ENCODE measurements around the gene ENDOV. TPM values are rescaled to one million over a fixed set of nuclear protein-coding genes. Genes with fewer than 3 reads are reported as not detected.

ENDOV gene
- total RNA-seq, 1 experiment from 2014 or later, result 28.0 TPM

GRCh38 chr17:80428796-80429195 is 13.8 kb downstream of the ENDOV start:
- POLR2A ChIA-PET, result interaction anchor here (1.0 kb wide), 1 partner anchor 549 kb away, joined by 3 read pairs; no protein-coding TSS in a partner anchor
- Mint-ChIP-seq H3K4me1 (ENCODE audit: insufficient read depth, unreplicated experiment) (no peaks in the 10 kb centered on the region), H3K27me3 (ENCODE audit: insufficient read depth, unreplicated experiment) (no peaks in the 10 kb centered on the region), H3K27ac (ENCODE audit: low read depth, unreplicated experiment) (no peak overlapping the region), H3K4me3 (ENCODE audit: unreplicated experiment) (no peak overlapping the region), H3K9me3 (ENCODE audit: unreplicated experiment) (no peaks in the 10 kb centered on the region), H3K36me3 (ENCODE audit: insufficient read depth, unreplicated experiment) (no peaks in the 10 kb centered on the region)
- CTCF ChIA-PET, result no interaction called here
- no peak for DNase-seq (ENCODE audit: unreplicated experiment)
- BruUV-seq (replicated peaks), result no TSS peak
- intact Hi-C loops (cut with micrococcal nuclease), result loop anchor here (5.0 to 10.0 kb wide), 2 partner anchors 466 to 554 kb away; no protein-coding TSS in a partner anchor
- TF ChIP-seq, protein P1, sequence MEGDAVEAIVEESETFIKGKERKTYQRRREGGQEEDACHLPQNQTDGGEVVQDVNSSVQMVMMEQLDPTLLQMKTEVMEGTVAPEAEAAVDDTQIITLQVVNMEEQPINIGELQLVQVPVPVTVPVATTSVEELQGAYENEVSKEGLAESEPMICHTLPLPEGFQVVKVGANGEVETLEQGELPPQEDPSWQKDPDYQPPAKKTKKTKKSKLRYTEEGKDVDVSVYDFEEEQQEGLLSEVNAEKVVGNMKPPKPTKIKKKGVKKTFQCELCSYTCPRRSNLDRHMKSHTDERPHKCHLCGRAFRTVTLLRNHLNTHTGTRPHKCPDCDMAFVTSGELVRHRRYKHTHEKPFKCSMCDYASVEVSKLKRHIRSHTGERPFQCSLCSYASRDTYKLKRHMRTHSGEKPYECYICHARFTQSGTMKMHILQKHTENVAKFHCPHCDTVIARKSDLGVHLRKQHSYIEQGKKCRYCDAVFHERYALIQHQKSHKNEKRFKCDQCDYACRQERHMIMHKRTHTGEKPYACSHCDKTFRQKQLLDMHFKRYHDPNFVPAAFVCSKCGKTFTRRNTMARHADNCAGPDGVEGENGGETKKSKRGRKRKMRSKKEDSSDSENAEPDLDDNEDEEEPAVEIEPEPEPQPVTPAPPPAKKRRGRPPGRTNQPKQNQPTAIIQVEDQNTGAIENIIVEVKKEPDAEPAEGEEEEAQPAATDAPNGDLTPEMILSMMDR (IDR thresholded peaks at IDR 0.05; ENCODE audit: unreplicated experiment), result no peak

GRCh38 chr17:80429356-80430275 is 14.6 kb downstream of the ENDOV start:
- Mint-ChIP-seq H3K27ac (ENCODE audit: low read depth, unreplicated experiment) (no peak overlapping the region), H3K4me3 (ENCODE audit: unreplicated experiment) (no peak overlapping the region), H3K36me3 (ENCODE audit: insufficient read depth, unreplicated experiment) (no peaks in the 10 kb centered on the region), H3K4me1 (ENCODE audit: insufficient read depth, unreplicated experiment) (no peaks in the 10 kb centered on the region), H3K9me3 (ENCODE audit: unreplicated experiment) (no peaks in the 10 kb centered on the region), H3K27me3 (ENCODE audit: insufficient read depth, unreplicated experiment) (no peaks in the 10 kb centered on the region)
- TF ChIP-seq, protein P1 (IDR thresholded peaks at IDR 0.05; ENCODE audit: unreplicated experiment), result no peak
- intact Hi-C loops (cut with micrococcal nuclease), result loop anchor here (5.0 to 10.0 kb wide), 2 partner anchors 465 to 553 kb away; no protein-coding TSS in a partner anchor
- ChIA-PET POLR2A (no interaction called here), CTCF (interaction anchor here (0.7 kb wide), 1 partner anchor 143 kb away, joined by 4 read pairs; no protein-coding TSS in a partner anchor)
- no TSS peak for BruUV-seq (replicated peaks)
- DNase-seq (ENCODE audit: unreplicated experiment), result no peak

DNA sequence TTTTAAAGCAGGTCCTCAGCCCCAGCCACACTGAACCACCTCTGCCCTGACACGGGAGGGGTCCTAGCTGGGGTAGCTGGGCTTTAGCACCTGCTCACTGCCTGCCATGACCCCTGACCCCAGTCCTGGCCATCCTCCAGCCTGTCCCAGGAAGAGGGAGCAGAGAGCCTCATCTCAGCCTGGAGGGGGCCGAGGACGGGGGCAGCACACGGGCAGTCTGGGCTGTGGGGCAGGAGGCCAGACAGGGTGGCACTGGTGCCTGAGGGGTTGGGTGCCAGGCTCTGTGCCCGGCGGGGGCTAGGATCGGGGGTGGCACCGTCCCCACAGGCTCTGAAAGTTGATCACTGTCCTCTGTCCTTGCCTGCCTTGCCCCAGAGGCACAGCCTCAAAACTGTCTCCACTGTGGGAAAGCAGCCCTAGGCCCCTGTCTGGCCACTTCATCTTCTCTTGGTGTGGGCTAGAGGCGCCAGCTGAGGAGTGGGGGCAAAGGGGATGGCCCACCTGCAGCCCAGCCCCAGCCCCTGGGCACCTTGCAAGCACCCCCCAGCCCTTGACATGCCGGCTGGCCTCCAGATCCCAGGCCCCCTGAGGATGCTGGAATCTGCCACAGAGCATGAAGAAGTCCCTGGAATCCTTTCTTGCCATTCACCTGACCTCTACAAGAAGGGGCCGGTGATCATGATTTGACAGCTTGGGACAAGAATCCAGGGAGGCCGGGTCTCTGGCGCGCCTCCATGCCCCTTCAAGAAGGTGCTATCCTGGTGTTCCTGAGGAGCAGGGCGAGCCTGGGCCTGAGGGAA is 15.7 kb downstream of the ENDOV start:
- BruUV-seq (replicated peaks), result no TSS peak
- H3K36me3 Mint-ChIP-seq (ENCODE audit: insufficient read depth, unreplicated experiment), result no peaks in the 10 kb centered on the region
- POLR2A ChIA-PET, result interaction anchor here (1.0 kb wide), 1 partner anchor 71 kb away, joined by 3 read pairs; no protein-coding TSS in a partner anchor
- TF ChIP-seq, protein P1 (IDR thresholded peaks at IDR 0.05; ENCODE audit: unreplicated experiment), result no peak
- H3K4me3 Mint-ChIP-seq (ENCODE audit: unreplicated experiment), result no peak overlapping the region
- no peak for DNase-seq (ENCODE audit: unreplicated experiment)
- intact Hi-C loops (cut with micrococcal nuclease), result no loop called here
- CTCF ChIA-PET, result interaction anchor here (0.7 kb wide), 1 partner anchor 142 kb away, joined by 4 read pairs; no protein-coding TSS in a partner anchor
- H3K4me1 Mint-ChIP-seq (ENCODE audit: insufficient read depth, unreplicated experiment), result no peaks in the 10 kb centered on the region
- H3K27ac Mint-ChIP-seq (ENCODE audit: low read depth, unreplicated experiment), result no peak overlapping the region
- no peaks in the 10 kb centered on the region for H3K27me3 Mint-ChIP-seq (ENCODE audit: insufficient read depth, unreplicated experiment)
- no peaks in the 10 kb centered on the region for H3K9me3 Mint-ChIP-seq (ENCODE audit: unreplicated experiment)

Data from MCF 10A (cell line).